Cardiac muscle cell (in vitro differentiated cells and primary cell): ENCODE data around the gene DDX24. TPM values are rescaled to one million over a fixed set of nuclear protein-coding genes. Genes with fewer than 3 reads are reported as not detected.

Experiments
- DNase-seq, 2 donors: peaks; one replicate each; pipeline versions ENCODE4 v3.0.0 to v3.0.0-alpha.2; 2010 to 2017; ENCODE audit warnings: low read depth in 1 of 2, low spot score in 1 of 2
- H3K27ac ChIP-seq: fragments of 200-600 bp; sonication (generic); 2 replicates; pipeline ENCODE4 v1.5.1; 2016
- H3K27me3 ChIP-seq: fragments of 200-600 bp; sonication (generic); 2 replicates; pipeline ENCODE4 v1.6.0; 2016; ENCODE audit warnings: control low read depth
- H3K36me3 ChIP-seq: fragments of 200-600 bp; sonication (generic); 2 replicates; pipeline ENCODE4 v1.5.1; 2016; ENCODE audit warnings: control low read depth
- H3K4me1 ChIP-seq: fragments of 200-600 bp; sonication (generic); 2 replicates; pipeline ENCODE4 v1.8.1; 2017; ENCODE audit warnings: low read depth, mild to moderate bottlenecking, mixed run types
- H3K4me3 ChIP-seq: fragments of 200-600 bp; sonication (generic); 2 replicates; pipeline ENCODE4 v1.5.1; 2016; ENCODE audit warnings: mild to moderate bottlenecking
- H3K9me3 ChIP-seq: fragments of 200-600 bp; sonication (generic); 2 replicates; pipeline ENCODE4 v1.5.1; 2017; ENCODE audit warnings: low read depth, mild to moderate bottlenecking, control low read depth
- polyA plus RNA-seq: library from polyadenylated mRNA; unstranded; fragments of >200 nt; fragmentation: Nextera tagmentation; extraction: Ambion mirVana; gene quantifications from 2 replicates; pipeline ENCODE4 v1.2.1, GENCODE V29; 2016
- total RNA-seq: library from RNA; depleted of rRNA; stranded (reverse); fragments of >200 nt; gene quantifications from 2 replicates; pipeline ENCODE4 v1.2.3, GENCODE V29; 2016
- TF ChIP-seq, protein P1 (sequence below): IDR thresholded peaks from 2 replicates; pipeline ENCODE4 v1.5.1; 2012; ENCODE audit warnings: low read depth, mild to moderate bottlenecking, low read length

DDX24 gene
- total and polyA plus RNA-seq, 2 experiments from 2014 or later = 188 to 227 TPM

GRCh38 chr14:94066089-94066676 lies 14.8 kb downstream of the DDX24 start:
- H3K27me3 ChIP-seq = no peaks in the 10 kb centered on the region
- peaks cover 12% of the 10 kb centered on the region for H3K36me3 ChIP-seq
- H3K4me1 ChIP-seq = peaks cover 6% of the 10 kb centered on the region
- TF ChIP-seq, protein P1, sequence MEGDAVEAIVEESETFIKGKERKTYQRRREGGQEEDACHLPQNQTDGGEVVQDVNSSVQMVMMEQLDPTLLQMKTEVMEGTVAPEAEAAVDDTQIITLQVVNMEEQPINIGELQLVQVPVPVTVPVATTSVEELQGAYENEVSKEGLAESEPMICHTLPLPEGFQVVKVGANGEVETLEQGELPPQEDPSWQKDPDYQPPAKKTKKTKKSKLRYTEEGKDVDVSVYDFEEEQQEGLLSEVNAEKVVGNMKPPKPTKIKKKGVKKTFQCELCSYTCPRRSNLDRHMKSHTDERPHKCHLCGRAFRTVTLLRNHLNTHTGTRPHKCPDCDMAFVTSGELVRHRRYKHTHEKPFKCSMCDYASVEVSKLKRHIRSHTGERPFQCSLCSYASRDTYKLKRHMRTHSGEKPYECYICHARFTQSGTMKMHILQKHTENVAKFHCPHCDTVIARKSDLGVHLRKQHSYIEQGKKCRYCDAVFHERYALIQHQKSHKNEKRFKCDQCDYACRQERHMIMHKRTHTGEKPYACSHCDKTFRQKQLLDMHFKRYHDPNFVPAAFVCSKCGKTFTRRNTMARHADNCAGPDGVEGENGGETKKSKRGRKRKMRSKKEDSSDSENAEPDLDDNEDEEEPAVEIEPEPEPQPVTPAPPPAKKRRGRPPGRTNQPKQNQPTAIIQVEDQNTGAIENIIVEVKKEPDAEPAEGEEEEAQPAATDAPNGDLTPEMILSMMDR = no peak
- no peak for DNase-seq
- no peak overlapping the region for H3K4me3 ChIP-seq
- H3K27ac ChIP-seq = peak overlapping the region; percentile 64
- H3K9me3 ChIP-seq = no peaks in the 10 kb centered on the region

GRCh38 chr14:94062344-94062940 lies 18.6 kb downstream of the DDX24 start:
- Histone ChIP-seq H3K4me3 (no peak overlapping the region), H3K4me1 (peaks cover 6% of the 10 kb centered on the region), H3K36me3 (peaks cover 39% of the 10 kb centered on the region), H3K9me3 (no peaks in the 10 kb centered on the region), H3K27me3 (no peaks in the 10 kb centered on the region), H3K27ac (peak overlapping the region; percentile 18)
- no peak for DNase-seq
- TF ChIP-seq, protein P1 = no peak

DNA sequence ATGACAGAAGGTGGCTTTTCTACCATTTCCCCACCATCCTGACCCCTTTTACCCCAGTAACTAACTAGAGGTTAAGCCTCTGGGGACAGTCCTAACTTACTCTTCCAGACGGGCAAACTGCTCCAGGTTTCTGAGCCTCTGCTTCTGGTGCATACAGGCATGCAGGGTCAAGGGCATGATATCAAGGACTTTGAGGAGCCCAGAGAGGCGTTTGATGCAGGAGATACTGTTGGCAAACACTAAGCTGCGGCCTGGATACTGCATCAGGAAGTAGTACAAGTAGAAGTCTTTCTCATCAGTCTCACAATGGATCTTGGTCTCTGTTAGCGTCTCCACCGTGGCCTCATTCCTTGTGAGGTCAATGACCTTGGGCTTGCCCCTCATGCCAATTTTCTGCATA lies 21.0 kb downstream of the DDX24 start:
- Histone ChIP-seq H3K4me1 (no peaks in the 10 kb centered on the region), H3K36me3 (peaks cover 63% of the 10 kb centered on the region), H3K27me3 (no peaks in the 10 kb centered on the region), H3K27ac (peak overlapping the region; percentile 8), H3K9me3 (no peaks in the 10 kb centered on the region), H3K4me3 (no peak overlapping the region)
- TF ChIP-seq, protein P1 = no peak
- peak in 1 of 2 donors; percentile 65 for DNase-seq

- DNase-seq = no peak
- Histone ChIP-seq H3K9me3 (no peaks in the 10 kb centered on the region), H3K4me1 (no peaks in the 10 kb centered on the region), H3K4me3 (no peak overlapping the region), H3K36me3 (peaks cover 76% of the 10 kb centered on the region), H3K27ac (no peak overlapping the region), H3K27me3 (no peaks in the 10 kb centered on the region)
- TF ChIP-seq, protein P1 = no peak
These were observed 22.3 kb downstream of the DDX24 start for GRCh38 chr14:94058674-94059138.

GRCh38 chr14:94058128-94058673 lies 22.8 kb downstream of the DDX24 start:
- H3K4me3 ChIP-seq = no peak overlapping the region
- peaks cover 76% of the 10 kb centered on the region for H3K36me3 ChIP-seq
- DNase-seq = no peak
- H3K4me1 ChIP-seq = no peaks in the 10 kb centered on the region
- TF ChIP-seq, protein P1 = no peak
- H3K27ac ChIP-seq = no peak overlapping the region
- H3K27me3 ChIP-seq = no peaks in the 10 kb centered on the region
- H3K9me3 ChIP-seq = no peaks in the 10 kb centered on the region
